HepG2 (cell line): ENCODE results near the gene CDC123. TPM values are rescaled to one million over a fixed set of nuclear protein-coding genes. Genes with fewer than 3 reads are reported as not detected.

Experiments
- CCDC6 ChIP-seq: sonication (generic); formaldehyde crosslinking; IDR thresholded peaks from 2 replicates; pipeline ENCODE4 v1.8.1; 2022; ENCODE audit warnings: mild to moderate bottlenecking, missing genetic modification reagents, moderate library complexity
- HDAC1 ChIP-seq: sonication (generic); formaldehyde crosslinking; IDR thresholded peaks from 2 replicates; pipeline ENCODE4 v1.5.1; 2020; ENCODE audit warnings: mild to moderate bottlenecking, missing genetic modification reagents
- HNF1B ChIP-seq: sonication (generic); formaldehyde crosslinking; IDR thresholded peaks from 2 replicates; pipeline ENCODE4 v1.5.1; 2020; ENCODE audit warnings: mild to moderate bottlenecking, moderate library complexity, missing genetic modification reagents
- HNF4A ChIP-seq: sonication (generic); formaldehyde crosslinking; IDR thresholded peaks from 2 replicates; pipeline ENCODE4 v1.4.0; 2020; ENCODE audit warnings: missing genetic modification reagents
- HOMEZ ChIP-seq: IDR thresholded peaks from 2 replicates; pipeline ENCODE4 v1.6.1; 2016; ENCODE audit warnings: low read depth
- KDM6A ChIP-seq: IDR thresholded peaks from 2 replicates; pipeline ENCODE4 v1.6.1; 2016; ENCODE audit warnings: low read depth
- MAFF ChIP-seq: IDR thresholded peaks from 2 replicates; pipeline ENCODE4 v1.6.1; 2011; ENCODE audit warnings: low read depth, low read length, improper control_type of control experiment
- MTA3 ChIP-seq: sonication (generic); formaldehyde crosslinking; IDR thresholded peaks from 2 replicates; pipeline ENCODE4 v1.4.0; 2020; ENCODE audit warnings: missing genetic modification reagents
- REXO4 ChIP-seq: sonication (generic); formaldehyde crosslinking; IDR thresholded peaks from 2 replicates; pipeline ENCODE4 v1.8.0; 2022; ENCODE audit warnings: missing genetic modification reagents, mild to moderate bottlenecking, borderline replicate concordance
- RFXAP ChIP-seq: sonication (generic); formaldehyde crosslinking; IDR thresholded peaks from 2 replicates; pipeline ENCODE4 v1.4.0; 2020; ENCODE audit warnings: missing genetic modification reagents, borderline replicate concordance
- RNF2 ChIP-seq: fragments of 450-650 bp; conservative IDR thresholded peaks from 2 replicates; pipeline ENCODE4 v1.6.1; 2016; ENCODE audit warnings: low read depth
- SAP130 ChIP-seq: IDR thresholded peaks from 2 replicates; pipeline ENCODE4 v1.6.1; 2016; ENCODE audit warnings: low read depth
- STAT6 ChIP-seq: sonication (generic); formaldehyde crosslinking; IDR thresholded peaks from 2 replicates; pipeline ENCODE4 v1.4.0; 2020; ENCODE audit warnings: missing genetic modification reagents, mild to moderate bottlenecking, borderline replicate concordance
- THAP11 ChIP-seq: IDR thresholded peaks from 2 replicates; pipeline ENCODE4 v1.6.1; 2016; ENCODE audit warnings: missing biosample characterization, missing genetic modification reagents
- ZMYM2 ChIP-seq: sonication (generic); formaldehyde crosslinking; IDR thresholded peaks from 2 replicates; pipeline ENCODE4 v1.8.0; 2022; ENCODE audit warnings: mild to moderate bottlenecking, missing genetic modification reagents
- ZMYM4 ChIP-seq: sonication (generic); formaldehyde crosslinking; IDR thresholded peaks from 2 replicates; pipeline ENCODE4 v1.8.1; 2023; ENCODE audit warnings: mild to moderate bottlenecking, missing genetic modification reagents
- ZNF773 ChIP-seq: sonication (generic); formaldehyde crosslinking; IDR thresholded peaks from 2 replicates; pipeline ENCODE4 v1.4.0; 2020; ENCODE audit warnings: missing genetic modification reagents, borderline replicate concordance
- ZSCAN29 ChIP-seq: sonication (generic); formaldehyde crosslinking; conservative IDR thresholded peaks from 2 replicates; pipeline ENCODE4 v1.4.0; 2020; ENCODE audit warnings: mild to moderate bottlenecking, missing genetic modification reagents
- polyA plus RNA-seq, 8 experiments: library from polyadenylated mRNA; depleted of rRNA in 3 of 8; stranded (reverse) in 7 of 8; unstranded in 1 of 8; fragments of >200 nt; fragmentation: Illumina TruSeq in 4 of 8; extraction: Trizol in 4 of 8; gene quantifications; 2 replicates each; pipeline versions ENCODE4 v1.2.1 to v1.2.3, GENCODE V29; 2011 to 2016; ENCODE audit warnings: low read depth in 4 of 8, missing spikeins in 1 of 8, mixed read lengths in 1 of 8; ENCODE audit not compliant: insufficient read depth in 1 of 8
- total RNA-seq, 5 experiments: library from RNA; depleted of rRNA; stranded (reverse); fragments of >200 nt; fragmentation: Illumina TruSeq; extraction: Trizol; gene quantifications; 2 replicates each; pipeline ENCODE4 v1.2.3, GENCODE V29; 2016; ENCODE audit warnings: low read depth in 1 of 5
- TF ChIP-seq, protein P1 (sequence below): sonication (generic); formaldehyde crosslinking; IDR thresholded peaks from 2 replicates; pipeline ENCODE4 v1.4.0; 2020; ENCODE audit warnings: missing genetic modification reagents

CDC123 gene
- total and polyA plus RNA-seq, 2 of the 13 experiments (the other 11 are each of a cell fraction or from before 2014, with no cell fraction given), result 63.3 to 153 TPM

DNA sequence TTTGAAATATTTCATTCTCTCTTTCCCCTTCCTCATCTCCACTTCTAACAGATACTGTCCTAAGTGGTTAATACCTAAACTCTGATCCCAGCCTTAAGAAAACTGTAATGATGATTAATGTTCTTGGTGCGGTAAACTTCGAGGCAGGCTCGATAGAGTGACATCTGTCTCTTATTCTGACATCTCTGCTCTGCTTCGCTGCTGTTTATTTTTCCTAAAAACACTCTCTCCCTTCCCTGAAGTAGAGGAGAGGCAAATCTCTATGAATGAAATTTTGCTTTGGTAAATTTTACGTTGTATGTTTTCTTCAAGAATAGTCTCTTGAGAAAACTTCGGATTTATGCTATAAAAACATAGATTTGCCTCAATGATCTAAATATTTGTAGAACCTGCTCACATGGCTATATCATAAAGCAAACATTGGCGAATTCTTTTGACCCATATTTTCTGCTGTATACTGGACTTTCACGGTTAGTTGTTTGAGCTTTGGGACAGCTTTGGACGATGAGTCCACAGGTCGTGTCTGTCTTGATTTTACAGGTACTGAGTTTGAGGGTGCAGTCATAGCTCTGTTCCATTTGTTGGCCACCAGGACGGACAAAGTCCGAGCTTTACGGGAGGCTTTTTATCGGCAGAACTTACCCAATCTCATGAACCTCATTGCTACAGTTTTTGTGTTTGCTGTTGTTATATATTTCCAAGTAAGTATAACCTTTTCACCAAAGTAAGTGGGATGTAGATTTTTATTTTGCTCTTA, 39.4 kb upstream of the CDC123 start (continued):
- TF ChIP-seq STAT6 (CRISPR knock-in tag) (0 out of 2 replicates have a peak, but pooled peaks have one; percentile 30), ZNF773 (no peak), SAP130 (peak; percentile 61; the same call in 1 of the 2 replicates), ZMYM2 (peak; percentile 87; the same call in 1 of the 2 replicates), MTA3 (CRISPR knock-in tag) (no peak), HDAC1 (CRISPR knock-in tag) (peak; percentile 34; the same call in 1 of the 2 replicates), HOMEZ (peak; percentile 80; the same call in 1 of the 2 replicates), RNF2 (no peak), THAP11 (CRISPR knock-in tag) (no peak), ZSCAN29 (CRISPR knock-in tag) (0 out of 2 replicates have a peak, but pooled peaks have one; percentile 71), CCDC6 (CRISPR knock-in tag) (no peak), ZMYM4 (CRISPR knock-in tag) (peak; percentile 51; the same call in 1 of the 2 replicates), HNF1B (CRISPR knock-in tag) (no peak), REXO4 (CRISPR knock-in tag) (no peak), HNF4A (CRISPR knock-in tag) (peak; percentile 95), MAFF (0 out of 2 replicates have a peak, but pooled peaks have one; percentile 13), KDM6A (CRISPR knock-in tag) (0 out of 2 replicates have a peak, but pooled peaks have one; percentile 58), RFXAP (CRISPR knock-in tag) (no peak)
- TF ChIP-seq, protein P1, sequence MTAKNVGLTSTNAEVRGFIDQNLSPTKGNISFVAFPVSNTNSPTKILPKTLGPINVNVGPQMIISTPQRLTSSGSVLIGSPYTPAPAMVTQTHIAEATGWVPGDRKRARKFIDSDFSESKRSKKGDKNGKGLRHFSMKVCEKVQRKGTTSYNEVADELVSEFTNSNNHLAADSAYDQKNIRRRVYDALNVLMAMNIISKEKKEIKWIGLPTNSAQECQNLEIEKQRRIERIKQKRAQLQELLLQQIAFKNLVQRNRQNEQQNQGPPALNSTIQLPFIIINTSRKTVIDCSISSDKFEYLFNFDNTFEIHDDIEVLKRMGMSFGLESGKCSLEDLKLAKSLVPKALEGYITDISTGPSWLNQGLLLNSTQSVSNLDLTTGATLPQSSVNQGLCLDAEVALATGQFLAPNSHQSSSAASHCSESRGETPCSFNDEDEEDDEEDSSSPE (CRISPR knock-in tag), result no peak
